HG03095 (cell line): ENCODE results near the gene NPR3.

Experiments used
- ATAC-seq: cut with Tn5 transposase; IDR thresholded peaks from one replicate; pipeline ENCODE4 v1.9.1; 2021; ENCODE audit warnings: moderate library complexity; ENCODE audit not compliant: unreplicated experiment

NPR3 gene

DNA sequence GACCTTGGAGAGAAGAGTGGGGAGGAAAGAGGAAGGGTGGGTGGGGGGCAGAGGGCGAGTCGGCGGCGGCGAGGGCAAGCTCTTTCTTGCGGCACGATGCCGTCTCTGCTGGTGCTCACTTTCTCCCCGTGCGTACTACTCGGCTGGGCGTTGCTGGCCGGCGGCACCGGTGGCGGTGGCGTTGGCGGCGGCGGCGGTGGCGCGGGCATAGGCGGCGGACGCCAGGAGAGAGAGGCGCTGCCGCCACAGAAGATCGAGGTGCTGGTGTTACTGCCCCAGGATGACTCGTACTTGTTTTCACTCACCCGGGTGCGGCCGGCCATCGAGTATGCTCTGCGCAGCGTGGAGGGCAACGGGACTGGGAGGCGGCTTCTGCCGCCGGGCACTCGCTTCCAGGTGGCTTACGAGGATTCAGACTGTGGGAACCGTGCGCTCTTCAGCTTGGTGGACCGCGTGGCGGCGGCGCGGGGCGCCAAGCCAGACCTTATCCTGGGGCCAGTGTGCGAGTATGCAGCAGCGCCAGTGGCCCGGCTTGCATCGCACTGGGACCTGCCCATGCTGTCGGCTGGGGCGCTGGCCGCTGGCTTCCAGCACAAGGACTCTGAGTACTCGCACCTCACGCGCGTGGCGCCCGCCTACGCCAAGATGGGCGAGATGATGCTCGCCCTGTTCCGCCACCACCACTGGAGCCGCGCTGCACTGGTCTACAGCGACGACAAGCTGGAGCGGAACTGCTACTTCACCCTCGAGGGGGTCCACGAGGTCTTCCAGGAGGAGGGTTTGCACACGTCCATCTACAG is 760 bp downstream of the NPR3 start:
- no peak for ATAC-seq

DNA sequence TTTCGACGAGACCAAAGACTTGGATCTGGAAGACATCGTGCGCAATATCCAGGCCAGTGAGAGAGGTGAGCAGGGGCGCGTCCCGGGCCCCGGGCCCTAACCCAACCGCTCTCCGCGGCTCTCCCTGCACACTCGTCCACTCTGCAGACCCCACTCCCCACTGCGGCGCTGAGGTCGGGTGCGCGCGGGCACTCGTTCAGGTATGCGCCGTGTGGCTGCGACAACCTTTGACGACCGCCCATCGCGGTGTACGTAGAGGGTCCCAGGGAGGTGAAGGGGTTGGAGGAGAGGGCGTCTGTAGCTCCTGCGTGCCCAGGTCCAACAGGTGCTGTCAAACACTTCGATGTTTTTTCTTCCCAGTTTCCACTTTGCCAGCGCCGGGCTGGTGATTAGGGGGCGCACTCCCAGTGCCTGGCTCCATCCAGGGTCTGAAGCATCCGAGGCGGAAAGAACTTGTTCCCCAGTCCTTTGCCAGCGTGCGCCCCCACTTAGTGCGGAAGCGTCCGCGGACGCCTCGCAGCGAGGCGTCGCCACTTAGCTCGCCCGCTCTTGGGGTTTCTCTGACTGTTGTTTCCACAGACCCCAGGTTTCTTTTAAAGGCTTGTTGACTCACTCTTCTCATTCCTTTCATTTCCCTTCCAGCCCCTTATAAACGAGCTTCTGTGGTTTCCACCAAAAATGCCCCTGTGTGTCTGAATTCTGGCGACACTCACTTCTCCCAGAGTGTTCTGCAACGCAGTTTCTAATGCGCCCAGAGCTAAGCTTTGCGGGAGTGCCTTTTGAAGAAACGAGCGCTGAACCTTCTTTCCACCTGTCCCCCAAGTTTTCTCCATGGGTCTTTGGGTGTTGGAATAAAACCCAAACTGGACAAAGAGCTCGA is 1.6 kb downstream of the NPR3 start:
- no peak for ATAC-seq

DNA sequence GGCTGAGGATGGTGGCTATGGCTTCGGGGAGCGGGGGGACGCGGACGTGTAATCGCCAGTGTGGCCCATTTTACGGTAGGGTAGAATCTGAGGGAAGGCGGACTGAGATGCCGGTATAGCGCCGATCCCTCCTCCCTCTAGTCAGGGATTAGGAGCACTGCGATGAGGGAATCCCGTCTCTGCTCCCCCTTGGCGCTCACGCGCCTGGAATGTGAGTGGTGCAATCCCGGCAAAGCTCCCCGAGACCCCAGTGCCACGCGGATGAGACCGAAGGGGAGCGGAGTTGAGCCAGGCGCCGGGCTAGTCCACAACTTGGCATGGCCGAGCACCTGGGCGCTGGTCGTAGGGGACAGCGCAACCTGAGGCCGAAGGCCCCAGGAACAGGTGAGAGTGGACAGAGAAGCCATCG is 2.2 kb downstream of the NPR3 start:
- ATAC-seq, result no peak

GRCh38 chr5:32713770-32714381 is 2.8 kb downstream of the NPR3 start:
- no peak for ATAC-seq

GRCh38 chr5:32714836-32715235 is 3.7 kb downstream of the NPR3 start:
- no peak for ATAC-seq

GRCh38 chr5:32720300-32720699 is 9.2 kb downstream of the NPR3 start:
- no peak for ATAC-seq

GRCh38 chr5:32721626-32722025 is 10.5 kb downstream of the NPR3 start:
- no peak for ATAC-seq

DNA sequence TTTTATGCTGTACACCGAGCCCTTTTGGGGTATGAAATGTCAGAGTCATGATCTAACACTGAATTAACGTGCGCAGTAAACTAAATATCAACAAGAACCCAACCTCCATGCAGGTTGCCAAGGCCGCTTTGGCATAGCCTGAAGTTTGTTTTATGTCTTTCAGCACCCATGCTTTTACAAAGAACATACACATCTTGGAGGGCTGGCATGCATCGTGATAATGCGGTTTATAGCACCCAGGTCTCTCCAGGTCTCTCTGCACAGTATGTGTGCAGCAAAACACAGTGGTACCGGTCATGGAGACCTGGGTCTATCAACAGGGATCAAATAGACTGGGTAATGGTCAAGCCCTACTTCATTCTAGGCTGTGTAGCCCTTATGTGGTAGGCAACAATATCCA is 11.8 kb downstream of the NPR3 start:
- ATAC-seq, result no peak

GRCh38 chr5:32724526-32724925 is 13.4 kb downstream of the NPR3 start:
- ATAC-seq, result no peak

GRCh38 chr5:32726086-32726557 is 15.0 kb downstream of the NPR3 start:
- no peak for ATAC-seq

GRCh38 chr5:32729651-32730050 is 18.5 kb downstream of the NPR3 start:
- ATAC-seq, result no peak

- ATAC-seq, result no peak
These were observed 22.6 kb downstream of the NPR3 start for GRCh38 chr5:32733590-32734340.

DNA sequence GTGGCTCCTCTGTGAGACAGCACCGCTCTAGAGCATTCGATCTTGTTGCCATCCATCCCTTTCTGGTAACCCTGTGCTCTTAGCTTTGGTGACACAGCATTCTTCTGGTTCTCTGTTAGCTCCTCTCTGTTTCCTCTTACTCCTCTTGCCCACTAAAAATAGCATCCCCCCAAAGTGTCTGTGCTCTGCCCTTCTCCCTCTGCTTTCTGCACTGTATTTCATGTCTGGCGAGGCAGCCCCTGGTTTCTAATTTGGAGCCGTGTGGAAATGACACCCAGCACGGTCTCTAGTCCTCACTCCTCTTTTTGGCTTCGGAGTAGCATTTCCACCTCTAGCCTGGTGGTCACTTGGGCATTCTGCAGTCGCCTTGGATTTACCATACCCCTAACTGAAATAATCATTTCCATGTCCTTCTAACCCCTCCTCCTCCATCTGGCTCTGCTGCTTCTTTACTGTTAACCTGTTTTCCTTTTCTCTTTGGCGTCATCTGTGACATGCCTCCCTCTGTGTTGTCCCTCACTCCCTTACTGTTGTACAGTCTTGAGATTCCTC is 23.8 kb downstream of the NPR3 start:
- no peak for ATAC-seq

- ATAC-seq, result no peak
These were observed 24.4 kb downstream of the NPR3 start for GRCh38 chr5:32735512-32735911.

DNA sequence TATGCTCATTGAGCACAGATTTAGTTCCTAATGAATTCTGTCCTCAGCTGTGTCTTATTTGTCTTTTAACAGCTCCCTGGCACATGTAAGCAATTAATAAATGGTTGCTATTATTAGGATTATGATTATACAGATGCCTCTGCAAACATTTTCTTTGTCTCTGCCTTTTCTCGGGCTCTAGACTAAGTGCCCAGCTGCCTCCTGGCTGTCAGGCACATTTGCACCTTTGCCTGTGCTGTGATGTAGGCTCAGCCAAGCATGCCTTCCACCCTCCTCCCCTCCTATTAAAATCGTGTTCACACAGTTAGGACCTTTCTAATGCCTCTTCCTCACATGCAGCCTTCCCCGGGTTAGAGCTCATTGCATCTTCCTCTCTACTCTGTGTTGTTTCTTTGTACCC is 25.7 kb downstream of the NPR3 start:
- ATAC-seq, result no peak

DNA sequence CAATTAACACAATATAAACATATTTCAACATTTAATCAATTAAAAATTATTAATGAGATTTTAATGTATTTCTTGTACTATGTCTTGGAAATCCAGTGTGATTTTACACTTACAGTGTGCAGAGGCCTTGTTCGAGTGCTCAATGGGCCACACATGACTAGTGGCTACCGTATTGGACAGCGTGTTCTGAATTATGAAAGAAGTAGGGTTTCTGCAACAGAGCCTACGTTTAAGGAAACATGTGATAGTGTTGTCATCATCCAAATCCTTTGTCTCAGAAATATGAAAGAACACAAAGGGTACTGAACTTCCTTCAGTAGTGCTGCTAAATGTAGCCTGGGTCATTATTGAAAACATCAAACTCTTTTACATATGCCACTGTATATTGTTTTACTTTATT is 29.5 kb downstream of the NPR3 start:
- no peak for ATAC-seq

GRCh38 chr5:32745317-32745716 is 34.2 kb downstream of the NPR3 start:
- ATAC-seq, result no peak

DNA sequence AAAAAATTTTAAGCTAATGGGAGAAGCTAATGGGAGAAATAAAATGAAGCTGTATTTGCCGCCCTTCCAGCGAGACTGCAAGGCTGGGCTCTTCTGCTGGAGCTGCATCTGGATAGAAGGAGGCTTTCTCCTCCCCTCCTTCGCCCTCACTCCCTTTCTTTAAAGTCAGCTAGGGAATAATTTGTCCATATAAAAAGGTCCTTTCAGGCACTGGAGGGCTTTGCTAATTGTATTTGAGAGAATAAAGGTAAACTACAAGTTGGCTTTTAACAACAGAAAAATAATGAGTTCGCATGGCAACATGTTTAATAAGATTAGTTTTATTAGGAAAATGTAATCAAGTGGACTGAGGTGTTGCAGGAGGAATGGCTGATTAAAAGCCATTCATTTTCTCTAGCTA is 41.3 kb downstream of the NPR3 start:
- no peak for ATAC-seq

DNA sequence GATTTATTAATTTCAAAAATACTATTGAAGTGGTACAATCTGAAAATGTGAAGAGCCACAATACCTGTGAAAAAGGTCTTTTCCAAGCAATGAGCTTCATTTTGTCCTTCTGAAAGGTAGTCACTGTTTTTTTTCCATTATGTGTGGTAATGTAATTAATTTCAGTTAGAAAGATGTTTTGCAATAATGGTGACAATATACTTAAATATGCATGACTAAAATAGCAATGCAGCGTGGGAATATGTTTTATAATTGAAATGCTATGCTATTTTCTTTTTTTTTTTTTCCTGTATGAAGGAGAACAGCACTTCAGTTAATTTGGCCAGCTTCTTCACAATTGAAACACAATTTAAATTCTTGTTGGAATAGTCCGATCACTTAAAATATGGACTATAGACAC is 41.9 kb downstream of the NPR3 start:
- no peak for ATAC-seq

DNA sequence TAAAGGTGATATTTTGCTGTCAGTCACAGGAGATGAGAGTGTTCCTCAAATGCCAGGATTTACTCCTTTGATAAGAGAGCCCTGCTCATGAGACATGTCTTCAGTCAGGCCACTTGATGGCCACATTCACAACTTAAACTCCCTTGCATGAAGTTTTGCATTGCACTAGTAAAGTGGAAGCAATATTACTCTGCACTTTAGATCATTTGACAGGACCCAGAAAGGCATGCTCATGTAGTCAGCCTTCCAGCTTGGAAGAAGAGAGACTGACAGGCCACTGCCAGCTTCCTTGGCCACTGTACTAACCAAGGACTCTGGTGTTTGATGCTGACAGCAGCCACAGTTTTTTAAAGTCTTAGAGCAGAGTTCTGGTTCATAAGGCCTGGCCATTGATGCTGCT is 42.6 kb downstream of the NPR3 start:
- no peak for ATAC-seq

DNA sequence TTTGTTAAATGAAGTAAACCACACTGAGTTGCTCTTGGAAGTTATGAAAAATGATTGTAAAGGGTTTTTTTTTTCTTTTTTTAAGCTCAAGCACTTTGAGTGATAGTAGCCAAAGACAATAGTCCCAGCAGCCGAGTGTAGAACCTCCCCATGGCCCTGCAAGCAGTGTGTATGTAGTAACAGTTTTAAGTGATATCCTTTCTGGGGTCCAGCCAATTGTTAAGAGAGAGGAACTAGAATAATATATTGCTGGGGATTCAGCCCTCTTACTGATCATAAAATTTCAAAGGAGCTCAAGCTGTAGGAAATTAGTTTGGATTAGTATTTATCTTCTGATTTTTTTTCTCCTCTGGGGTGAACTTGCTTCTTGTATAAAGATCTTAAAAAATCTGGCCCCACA is 43.2 kb downstream of the NPR3 start:
- ATAC-seq, result no peak
